SU-DHL-6 (cell line): ENCODE data around the gene CACUL1.

Experiments
- H2AFZ ChIP-seq: fragments of 200-600 bp; sonication (generic); 2 replicates; pipeline ENCODE4 v1.6.1; 2014; ENCODE audit warnings: low read depth, mild to moderate bottlenecking, moderate library complexity, mixed read lengths, antibody characterized with exemption, low read length; ENCODE audit not compliant: severe bottlenecking
- H3F3A ChIP-seq: fragments of 200-600 bp; shearing (Covaris generic); 2 replicates; pipeline ENCODE4 v1.6.0; 2016; ENCODE audit warnings: antibody characterized with exemption, mild to moderate bottlenecking; ENCODE audit not compliant: insufficient read depth
- H3K27ac ChIP-seq: fragments of 200-600 bp; sonication (generic); 2 replicates; pipeline ENCODE4 v1.5.1; 2016; ENCODE audit warnings: low read depth, mild to moderate bottlenecking, low read length, moderate library complexity, mixed read lengths
- H3K27me3 ChIP-seq: fragments of 200-600 bp; sonication (generic), shearing (Covaris generic); 2 replicates; pipeline ENCODE4 v1.6.0; 2014; ENCODE audit warnings: mild to moderate bottlenecking, low read length
- H3K36me3 ChIP-seq: fragments of 200-600 bp; sonication (generic); 2 replicates; pipeline ENCODE4 v1.6.1; 2014; ENCODE audit warnings: mild to moderate bottlenecking, low read length, mixed read lengths
- H3K4me2 ChIP-seq: fragments of 300-600, 200-600 bp; shearing (Covaris generic), sonication (generic); 2 replicates; pipeline ENCODE4 v1.6.0; 2014; ENCODE audit warnings: low read length, low read depth, mild to moderate bottlenecking; ENCODE audit not compliant: poor library complexity, severe bottlenecking
- H3K4me3 ChIP-seq: fragments of 200-600 bp; sonication (generic); 2 replicates; pipeline ENCODE4 v1.5.1; 2014; ENCODE audit warnings: antibody characterized with exemption, low read length, mild to moderate bottlenecking, mixed read lengths; ENCODE audit not compliant: insufficient read depth, poor library complexity, severe bottlenecking
- H3K79me2 ChIP-seq: fragments of 200-600 bp; sonication (generic); 2 replicates; pipeline ENCODE4 v1.6.1; 2014; ENCODE audit warnings: mild to moderate bottlenecking, low read length, moderate library complexity; ENCODE audit not compliant: insufficient read depth
- H3K9ac ChIP-seq: fragments of 200-600 bp; sonication (generic); 2 replicates; pipeline ENCODE4 v1.7.0; 2014; ENCODE audit warnings: mild to moderate bottlenecking, low read length
- H3K9me2 ChIP-seq: fragments of 200-600 bp; sonication (generic); replicated peaks from 2 replicates; pipeline ENCODE4 v1.6.1; 2014; ENCODE audit warnings: low read length; ENCODE audit not compliant: insufficient read depth
- H3K9me3 ChIP-seq: fragments of 200-600 bp; sonication (generic); 2 replicates; pipeline ENCODE4 v1.6.1; 2014; ENCODE audit warnings: low read length, mixed read lengths; ENCODE audit not compliant: insufficient read depth
- H4K20me1 ChIP-seq: fragments of 200-600 bp; sonication (generic); 2 replicates; pipeline ENCODE4 v1.6.1; 2014; ENCODE audit warnings: low read depth, mild to moderate bottlenecking, antibody characterized with exemption, low read length, moderate library complexity, mixed read lengths
- CTCF ChIP-seq: fragments of 200-600 bp; sonication (generic); IDR thresholded peaks from one replicate; pipeline ENCODE4 v1.5.1; 2017; ENCODE audit warnings: antibody characterized with exemption, mild to moderate bottlenecking, low read length, moderate library complexity; ENCODE audit not compliant: insufficient read depth, poor library complexity, severe bottlenecking
- EZH2phosphoT487 ChIP-seq: fragments of 200-600 bp; sonication (generic), shearing (Covaris generic); conservative IDR thresholded peaks from 2 replicates; pipeline ENCODE4 v1.6.1; 2018; ENCODE audit warnings: mild to moderate bottlenecking, antibody characterized with exemption, low read length, moderate library complexity, mixed read lengths

Gene CACUL1

DNA sequence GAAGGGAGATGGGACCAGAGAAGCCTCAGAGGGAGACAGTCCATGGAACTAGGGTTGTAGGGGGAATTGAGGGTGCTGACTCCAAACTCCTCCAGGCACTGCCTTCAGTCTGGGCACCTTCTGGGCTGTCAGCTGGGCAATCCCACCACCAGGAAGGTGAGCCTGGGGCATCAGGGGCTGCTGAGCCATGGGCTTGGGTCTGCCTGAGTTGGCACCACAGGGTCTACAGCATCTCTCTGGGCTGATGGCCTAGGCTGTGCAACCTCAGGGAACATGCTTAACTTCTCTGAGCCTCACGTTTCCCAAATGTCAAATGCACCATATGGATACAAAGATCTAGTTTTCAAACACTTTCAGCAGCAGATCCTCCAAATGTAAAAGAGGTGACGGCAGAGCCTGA is 112.5 kb downstream of the CACUL1 start:
- no peaks in the 10 kb centered on the region for H3K27me3 ChIP-seq
- H3K9me2 ChIP-seq, result no peaks in the 10 kb centered on the region
- H3K9me3 ChIP-seq, result no peaks in the 10 kb centered on the region
- H4K20me1 ChIP-seq, result no peaks in the 10 kb centered on the region
- H3K27ac ChIP-seq, result no peak overlapping the region
- H3K4me2 ChIP-seq, result no peak overlapping the region
- no peaks in the 10 kb centered on the region for H3K36me3 ChIP-seq
- H2AFZ ChIP-seq, result no peak overlapping the region
- H3K4me3 ChIP-seq, result no peak overlapping the region
- H3F3A ChIP-seq, result no peaks in the 10 kb centered on the region
- no peak overlapping the region for H3K9ac ChIP-seq
- TF ChIP-seq CTCF, result no peak
- no peak for TF ChIP-seq EZH2phosphoT487
- H3K79me2 ChIP-seq, result no peaks in the 10 kb centered on the region

- no peak overlapping the region for H3K9ac ChIP-seq
- H3K9me2 ChIP-seq, result no peaks in the 10 kb centered on the region
- H2AFZ ChIP-seq, result no peak overlapping the region
- H4K20me1 ChIP-seq, result no peaks in the 10 kb centered on the region
- H3K27ac ChIP-seq, result no peak overlapping the region
- TF ChIP-seq EZH2phosphoT487 (no peak), CTCF (no peak)
- H3K9me3 ChIP-seq, result no peaks in the 10 kb centered on the region
- H3K27me3 ChIP-seq, result no peaks in the 10 kb centered on the region
- H3F3A ChIP-seq, result no peaks in the 10 kb centered on the region
- no peak overlapping the region for H3K4me2 ChIP-seq
- no peak overlapping the region for H3K4me3 ChIP-seq
- no peaks in the 10 kb centered on the region for H3K79me2 ChIP-seq
- no peaks in the 10 kb centered on the region for H3K36me3 ChIP-seq
These were observed 116.1 kb downstream of the CACUL1 start for GRCh38 chr10:118638680-118639079.

- Histone ChIP-seq H3K4me3 (no peak overlapping the region), H3K9me3 (no peaks in the 10 kb centered on the region), H3K4me2 (no peak overlapping the region)
These were observed 118.9 kb downstream of the CACUL1 start for GRCh38 chr10:118635674-118636402.

More at GRCh38 chr10:118635674-118636402, 118.9 kb downstream of the CACUL1 start:
- Histone ChIP-seq H2AFZ (no peak overlapping the region), H3K36me3 (no peaks in the 10 kb centered on the region), H3K9me2 (no peaks in the 10 kb centered on the region), H3K79me2 (no peaks in the 10 kb centered on the region), H3K27ac (no peak overlapping the region), H3K27me3 (no peaks in the 10 kb centered on the region), H4K20me1 (no peaks in the 10 kb centered on the region), H3K9ac (no peak overlapping the region), H3F3A (no peaks in the 10 kb centered on the region)
- no peak for TF ChIP-seq EZH2phosphoT487
- no peak for TF ChIP-seq CTCF
